Gastrocnemius medialis (tissue), 4 donors: ENCODE results near the gene HPN. TPM values are rescaled to one million over a fixed set of nuclear protein-coding genes. Genes with fewer than 3 reads are reported as not detected.

Experiments
- ATAC-seq, 2 donors: fragments of 150-250 bp; one replicate each; pipeline ENCODE4 v1.9.1; 2016
- DNase-seq, 2 donors: peaks; one replicate each; pipeline ENCODE4 v3.0.0-alpha.2; 2019
- H3K27ac ChIP-seq, 4 donors: fragments of 200-600 bp; sonication (generic); 1 replicate in 1 of 4; 2 replicates in 3 of 4; pipeline ENCODE4 v1.5.1; 2016 to 2018; ENCODE audit warnings: mild to moderate bottlenecking in 2 of 4, moderate library complexity in 1 of 4
- H3K27me3 ChIP-seq, 3 donors: fragments of 200-600 bp; sonication (generic) in 2 of 3; 1 replicate in 1 of 3; 2 replicates in 2 of 3; pipeline versions ENCODE4 v1.5.1 to v1.6.0; 2016 to 2019; ENCODE audit warnings: mild to moderate bottlenecking in 1 of 3, moderate library complexity in 1 of 3
- H3K36me3 ChIP-seq, 2 donors: fragments of 200-600 bp; sonication (generic) in 1 of 2; one replicate each; pipeline ENCODE4 v1.5.1; 2017 to 2018
- H3K4me1 ChIP-seq, 2 donors: fragments of 200-600 bp; sonication (generic) in 1 of 2; one replicate each; pipeline ENCODE4 v1.5.1; 2016 to 2017; ENCODE audit warnings: mild to moderate bottlenecking in 2 of 2
- H3K4me3 ChIP-seq, 4 donors: fragments of 200-600 bp; sonication (generic) in 3 of 4; 1 replicate in 1 of 4; 2 replicates in 3 of 4; pipeline ENCODE4 v1.5.1; 2016 to 2019; ENCODE audit warnings: mild to moderate bottlenecking in 2 of 4
- H3K9me3 ChIP-seq, 3 donors: fragments of 200-600 bp; sonication (generic) in 2 of 3; 1 replicate in 1 of 3; 2 replicates in 2 of 3; pipeline ENCODE4 v1.5.1; 2016 to 2019
- POLR2A ChIP-seq, 2 donors: fragments of 450-650 bp; IDR thresholded peaks; one replicate each; pipeline ENCODE4 v1.6.1; 2017; ENCODE audit warnings: antibody characterized with exemption in 2 of 2, mild to moderate bottlenecking in 2 of 2, moderate library complexity in 2 of 2
- in situ Hi-C, 4 donors: fragments of 200-750 bp; cut with MboI; loops; one replicate each; pipeline versions ENCODE4 v1.15.0 to v1.8.0; 2017; ENCODE audit warnings: low sequenced_read_pairs in 4 of 4
- intact Hi-C: fragments of 100-400 bp; cut with DNase I; formaldehyde crosslinking; loops from one replicate; pipeline ENCODE4 v1.15.1; 2023; ENCODE audit warnings: low total_unique reads
- total RNA-seq, 4 donors: library from RNA; depleted of rRNA; stranded (reverse); fragments of >200 nt; gene quantifications; one replicate each; pipeline versions ENCODE4 v1.1.0 to v1.2.3, GENCODE V29; 2016
- TF ChIP-seq, protein P1 (sequence below), 5 experiments: fragments of 450-650 bp in 3 of 5; fragments of 200-600 bp in 2 of 5; sonication (generic) in 2 of 5; IDR thresholded peaks in 4 of 5; conservative IDR thresholded peaks in 1 of 5; 1 replicate in 4 of 5; 2 replicates in 1 of 5; pipeline ENCODE4 v1.5.1; 2016 to 2019; ENCODE audit warnings: antibody characterized with exemption in 5 of 5, mild to moderate bottlenecking in 3 of 5, moderate library complexity in 3 of 5

The HPN gene
- total RNA-seq, 4 donors from 2014 or later: 9.1 to 24.0 (median 17.1) TPM

DNA sequence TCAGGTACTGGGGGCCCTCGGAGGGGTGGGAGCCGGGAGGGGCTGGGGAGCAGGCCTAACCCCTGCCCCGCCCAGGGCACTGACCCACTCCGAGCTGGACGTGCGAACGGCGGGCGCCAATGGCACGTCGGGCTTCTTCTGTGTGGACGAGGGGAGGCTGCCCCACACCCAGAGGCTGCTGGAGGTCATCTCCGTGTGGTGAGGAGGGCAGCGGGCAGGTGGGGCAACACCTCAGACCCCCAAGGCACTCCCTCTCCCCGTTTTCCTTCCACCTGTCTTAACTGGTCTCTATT, 18.2 kb downstream of the HPN start:
- Histone ChIP-seq H3K4me3 (no peak overlapping the region), H3K4me1 (peaks cover 16 to 30% of the 10 kb centered on the region in 2 donors), H3K27ac (no peak overlapping the region), H3K9me3 (no peaks in the 10 kb centered on the region), H3K36me3 (no peaks in the 10 kb centered on the region), H3K27me3 (no peaks in the 10 kb centered on the region)
- no peak for DNase-seq
- ATAC-seq: no peak
- TF ChIP-seq POLR2A (IDR thresholded peaks at IDR 0.05): no peak
- TF ChIP-seq, protein P1, sequence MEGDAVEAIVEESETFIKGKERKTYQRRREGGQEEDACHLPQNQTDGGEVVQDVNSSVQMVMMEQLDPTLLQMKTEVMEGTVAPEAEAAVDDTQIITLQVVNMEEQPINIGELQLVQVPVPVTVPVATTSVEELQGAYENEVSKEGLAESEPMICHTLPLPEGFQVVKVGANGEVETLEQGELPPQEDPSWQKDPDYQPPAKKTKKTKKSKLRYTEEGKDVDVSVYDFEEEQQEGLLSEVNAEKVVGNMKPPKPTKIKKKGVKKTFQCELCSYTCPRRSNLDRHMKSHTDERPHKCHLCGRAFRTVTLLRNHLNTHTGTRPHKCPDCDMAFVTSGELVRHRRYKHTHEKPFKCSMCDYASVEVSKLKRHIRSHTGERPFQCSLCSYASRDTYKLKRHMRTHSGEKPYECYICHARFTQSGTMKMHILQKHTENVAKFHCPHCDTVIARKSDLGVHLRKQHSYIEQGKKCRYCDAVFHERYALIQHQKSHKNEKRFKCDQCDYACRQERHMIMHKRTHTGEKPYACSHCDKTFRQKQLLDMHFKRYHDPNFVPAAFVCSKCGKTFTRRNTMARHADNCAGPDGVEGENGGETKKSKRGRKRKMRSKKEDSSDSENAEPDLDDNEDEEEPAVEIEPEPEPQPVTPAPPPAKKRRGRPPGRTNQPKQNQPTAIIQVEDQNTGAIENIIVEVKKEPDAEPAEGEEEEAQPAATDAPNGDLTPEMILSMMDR (IDR thresholded peaks at IDR 0.05 in 4 of 5, conservative IDR thresholded peaks at IDR 0.05 in 1 of 5): no peak
- in situ Hi-C loops: loop anchor here in 1 of 4 donors (10.0 kb wide), 1 partner anchor 75 kb away; the partner anchor contains the start of genes FXYD1 and LGI4
- intact Hi-C loops: no loop called here

GRCh38 chr19:35060160-35060855, 18.8 kb downstream of the HPN start:
- no peaks in the 10 kb centered on the region for H3K27me3 ChIP-seq

GRCh38 chr19:35061583-35062373, 20.3 kb downstream of the HPN start:
- no peaks in the 10 kb centered on the region for H3K36me3 ChIP-seq
- DNase-seq (peak; percentile 52 to 72), ATAC-seq (peak; percentile 92)
- H3K4me3 ChIP-seq: no peak overlapping the region
- H3K9me3 ChIP-seq: no peaks in the 10 kb centered on the region
- H3K27me3 ChIP-seq: no peaks in the 10 kb centered on the region
- intact Hi-C loops (no loop called here), in situ Hi-C loops (loop anchor here in 1 of 4 donors (10.0 kb wide), 1 partner anchor 73 kb away; the partner anchor contains the start of genes FXYD1 and LGI4)
- peak overlapping the region in 3 of 4 donors; percentile 48 to 76 (median 65) for H3K27ac ChIP-seq
- H3K4me1 ChIP-seq: peaks cover 8 to 17% of the 10 kb centered on the region in 2 donors
- TF ChIP-seq POLR2A (IDR thresholded peaks at IDR 0.05): no peak
- TF ChIP-seq, protein P1 (IDR thresholded peaks at IDR 0.05 in 4 of 5, conservative IDR thresholded peaks at IDR 0.05 in 1 of 5): no peak

More at GRCh38 chr19:35060160-35060855, 18.8 kb downstream of the HPN start:
- Histone ChIP-seq H3K36me3 (no peaks in the 10 kb centered on the region), H3K4me3 (no peak overlapping the region), H3K4me1 (peaks cover 16 to 30% of the 10 kb centered on the region in 2 donors), H3K27ac (peak overlapping the region in 1 of 4 donors; percentile 76), H3K9me3 (no peaks in the 10 kb centered on the region)
- intact Hi-C loops: no loop called here
- no peak for DNase-seq
- TF ChIP-seq POLR2A (IDR thresholded peaks at IDR 0.05): no peak
- TF ChIP-seq, protein P1 (IDR thresholded peaks at IDR 0.05 in 4 of 5, conservative IDR thresholded peaks at IDR 0.05 in 1 of 5): no peak
- no peak for ATAC-seq
- in situ Hi-C loops: loop anchor here in 1 of 4 donors (10.0 kb wide), 1 partner anchor 74 kb away; the partner anchor contains the start of genes FXYD1 and LGI4

- peak in 1 of 2 donors; percentile 17 for ATAC-seq
- peak overlapping the region in 1 of 4 donors; percentile 10 for H3K27ac ChIP-seq
- DNase-seq: no peak
- TF ChIP-seq POLR2A (IDR thresholded peaks at IDR 0.05): no peak
- TF ChIP-seq, protein P1 (IDR thresholded peaks at IDR 0.05 in 4 of 5, conservative IDR thresholded peaks at IDR 0.05 in 1 of 5): no peak
- H3K27me3 ChIP-seq: no peaks in the 10 kb centered on the region
- no peaks in the 10 kb centered on the region for H3K36me3 ChIP-seq
- no peaks in the 10 kb centered on the region for H3K9me3 ChIP-seq
- intact Hi-C loops: no loop called here
- no peak overlapping the region for H3K4me3 ChIP-seq
- in situ Hi-C loops: loop anchor here in 1 of 4 donors (10.0 kb wide), 1 partner anchor 72 kb away; the partner anchor contains the start of genes FXYD1 and LGI4
- H3K4me1 ChIP-seq: peaks cover 14 to 21% of the 10 kb centered on the region in 2 donors
Measured at GRCh38 chr19:35062942-35063341, 21.4 kb downstream of the HPN start.
